SK-N-MC (cell line): Measurements from ENCODE around the gene GALNT14.

Experiments
- DNase-seq: peaks from one replicate; pipeline ENCODE4 v3.0.0-alpha.2; 2011; ENCODE audit warnings: low read depth, low spot score
- H3K27ac ChIP-seq: fragments of 200-600 bp; sonication (generic); 2 replicates; pipeline ENCODE4 v1.5.1; 2016; ENCODE audit warnings: mixed run types
- H3K36me3 ChIP-seq: fragments of 200-600 bp; sonication (generic); 2 replicates; pipeline ENCODE4 v1.6.1; 2017; ENCODE audit warnings: antibody characterized with exemption, low read length, mixed read lengths; ENCODE audit not compliant: insufficient read depth
- H3K4me3 ChIP-seq: fragments of 200-600 bp; sonication (generic); 2 replicates; pipeline ENCODE4 v1.5.1; 2016
- H3K9ac ChIP-seq: fragments of 200-600 bp; sonication (generic); 2 replicates; pipeline ENCODE4 v1.8.0; 2017; ENCODE audit warnings: mixed run types, mixed read lengths; ENCODE audit not compliant: insufficient read length
- H3K9me3 ChIP-seq: fragments of 200-600 bp; sonication (generic); 2 replicates; pipeline ENCODE4 v1.6.1; 2017; ENCODE audit warnings: low read depth, mild to moderate bottlenecking, antibody characterized with exemption, low read length, moderate library complexity, mixed read lengths
- EZH2 ChIP-seq: fragments of 200-600 bp; sonication (generic); IDR thresholded peaks from one replicate; pipeline ENCODE4 v1.6.1; 2017; ENCODE audit warnings: antibody characterized with exemption
- FOXP2 ChIP-seq: optimal IDR thresholded peaks from 2 replicates; pipeline ENCODE3; 2011; ENCODE audit warnings: mild to moderate bottlenecking, moderate library complexity; ENCODE audit not compliant: insufficient read depth; ENCODE audit errors: extremely low read length, control extremely low read depth
- POLR2AphosphoS5 ChIP-seq: IDR thresholded peaks from 2 replicates; pipeline ENCODE4 v1.6.1; 2012; ENCODE audit warnings: mild to moderate bottlenecking, low read depth, low read length, borderline replicate concordance

Gene GALNT14

DNA sequence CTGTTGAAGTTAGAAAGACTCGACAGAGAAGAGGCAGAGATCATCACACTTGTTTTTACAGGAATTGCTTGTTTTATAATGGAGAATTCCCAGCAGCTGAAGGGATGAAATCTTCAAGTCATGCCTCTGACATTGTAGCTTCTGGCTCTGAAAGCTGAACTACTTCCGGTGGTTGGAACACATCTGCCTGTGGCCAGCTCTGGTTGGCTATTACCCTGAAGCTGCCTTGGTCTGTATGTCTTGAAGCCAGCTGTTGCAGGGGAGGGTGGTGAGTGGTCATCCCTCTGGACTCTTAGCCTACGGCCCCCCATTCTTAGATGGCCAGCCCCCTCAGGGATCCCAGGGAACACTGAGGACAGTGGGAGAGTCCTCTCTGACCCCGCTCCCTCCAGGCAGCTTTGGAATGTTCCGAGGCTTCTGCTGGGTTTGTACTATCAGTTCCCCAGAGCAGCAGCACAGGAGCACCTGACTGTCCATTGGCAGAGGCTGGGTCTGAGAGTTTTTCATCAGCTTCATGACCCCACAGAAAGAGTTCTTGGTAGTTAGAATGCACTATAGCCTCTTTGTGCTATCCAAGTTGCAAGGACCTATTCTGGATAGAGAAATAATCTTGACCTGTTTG, 243.6 kb downstream of the GALNT14 start:
- TF ChIP-seq EZH2: no peak
- no peak for TF ChIP-seq POLR2AphosphoS5
- no peak for TF ChIP-seq FOXP2
- Histone ChIP-seq H3K4me3 (no peak overlapping the region), H3K9ac (no peak overlapping the region), H3K36me3 (no peaks in the 10 kb centered on the region), H3K27ac (no peak overlapping the region), H3K9me3 (no peaks in the 10 kb centered on the region)
- DNase-seq: no peak

GRCh38 chr2:30888852-30889409, 249.3 kb downstream of the GALNT14 start:
- DNase-seq: no peak
- Histone ChIP-seq H3K27ac (no peak overlapping the region), H3K36me3 (no peaks in the 10 kb centered on the region), H3K9ac (no peak overlapping the region), H3K4me3 (no peak overlapping the region), H3K9me3 (no peaks in the 10 kb centered on the region)
- TF ChIP-seq EZH2 (no peak), POLR2AphosphoS5 (no peak), FOXP2 (no peak)

DNA sequence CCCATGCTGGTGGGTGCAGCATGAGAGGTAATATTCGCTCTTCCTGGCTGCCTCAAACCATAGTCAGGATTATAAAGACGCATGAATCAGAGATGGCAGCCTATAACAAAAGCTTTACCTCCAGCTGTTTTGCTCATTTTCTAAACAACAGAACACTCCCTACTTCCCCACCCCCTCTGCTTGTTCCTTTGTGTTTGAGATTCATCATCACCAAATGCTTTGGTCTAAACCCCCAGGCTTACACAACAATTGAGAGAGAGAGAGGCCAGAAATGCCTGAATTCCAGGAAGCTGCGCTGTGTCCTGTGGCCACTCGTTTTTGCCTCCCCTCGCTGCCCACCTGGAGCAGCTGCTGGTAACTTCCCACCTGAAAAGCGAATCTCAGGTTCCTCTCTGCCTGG, 252.2 kb downstream of the GALNT14 start:
- TF ChIP-seq POLR2AphosphoS5 (no peak), EZH2 (no peak), FOXP2 (no peak)
- no peak overlapping the region for H3K4me3 ChIP-seq
- no peak overlapping the region for H3K27ac ChIP-seq

GRCh38 chr2:30883822-30884221, 254.4 kb downstream of the GALNT14 start:
- H3K9me3 ChIP-seq: no peaks in the 10 kb centered on the region
- DNase-seq: no peak
- no peak for TF ChIP-seq FOXP2
- no peak for TF ChIP-seq POLR2AphosphoS5
- no peak for TF ChIP-seq EZH2
- no peaks in the 10 kb centered on the region for H3K36me3 ChIP-seq
- no peak overlapping the region for H3K9ac ChIP-seq
- no peak overlapping the region for H3K27ac ChIP-seq
- no peak overlapping the region for H3K4me3 ChIP-seq

More for the DNA sequence above, 252.2 kb downstream of the GALNT14 start:
- H3K9ac ChIP-seq: no peak overlapping the region
- no peaks in the 10 kb centered on the region for H3K36me3 ChIP-seq
- no peaks in the 10 kb centered on the region for H3K9me3 ChIP-seq
- DNase-seq: no peak

- Histone ChIP-seq H3K36me3 (no peaks in the 10 kb centered on the region), H3K9me3 (no peaks in the 10 kb centered on the region), H3K4me3 (no peak overlapping the region), H3K27ac (no peak overlapping the region), H3K9ac (no peak overlapping the region)
- TF ChIP-seq EZH2 (no peak), POLR2AphosphoS5 (no peak), FOXP2 (no peak)
- DNase-seq: no peak
Observed at GRCh38 chr2:30883184-30883583, 255.1 kb downstream of the GALNT14 start.

DNA sequence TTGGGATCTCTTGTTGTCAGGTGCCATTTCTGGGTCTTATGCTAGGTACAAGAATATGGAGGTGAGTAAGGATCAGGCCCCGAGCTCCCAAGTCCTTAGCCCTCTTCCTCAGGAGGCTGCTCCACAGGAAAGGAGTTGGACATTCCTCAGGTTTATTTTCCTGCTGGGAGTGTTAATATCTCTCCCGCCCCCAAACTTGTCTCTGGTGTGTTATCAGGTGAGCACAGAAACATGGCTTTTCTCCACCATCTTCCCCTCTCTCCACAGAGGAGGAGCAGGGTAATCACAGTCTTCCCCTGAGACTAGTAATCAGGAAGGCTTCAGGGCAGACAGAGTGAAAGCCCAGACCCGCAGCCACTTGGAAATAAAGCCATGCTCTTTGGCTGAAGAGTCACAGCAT, 257.7 kb downstream of the GALNT14 start:
- Histone ChIP-seq H3K36me3 (no peaks in the 10 kb centered on the region), H3K9ac (no peak overlapping the region), H3K9me3 (no peaks in the 10 kb centered on the region), H3K4me3 (no peak overlapping the region), H3K27ac (no peak overlapping the region)
- TF ChIP-seq POLR2AphosphoS5 (no peak), FOXP2 (no peak)
- DNase-seq: no peak

DNA sequence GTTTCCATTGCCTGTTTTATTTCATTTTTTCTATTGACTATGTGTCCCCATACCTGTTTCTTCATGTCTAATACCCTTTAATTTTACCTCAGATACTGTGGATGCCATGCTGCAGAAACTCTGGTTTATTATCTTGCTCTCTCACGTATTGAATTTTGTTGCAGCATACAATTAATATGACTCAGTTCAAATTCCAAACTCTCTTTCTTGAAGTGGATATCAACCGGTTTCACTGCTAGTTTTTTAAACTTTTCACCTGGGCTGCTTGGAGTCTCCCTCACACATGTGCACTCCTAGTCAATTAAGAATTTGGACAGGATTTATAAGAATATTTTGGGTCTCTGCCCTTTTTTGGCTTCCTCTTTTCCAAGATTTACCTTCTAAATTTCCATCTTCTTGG, 260.4 kb downstream of the GALNT14 start:
- Histone ChIP-seq H3K9ac (no peak overlapping the region), H3K9me3 (no peaks in the 10 kb centered on the region), H3K36me3 (no peaks in the 10 kb centered on the region), H3K4me3 (no peak overlapping the region), H3K27ac (no peak overlapping the region)
- TF ChIP-seq FOXP2 (no peak), POLR2AphosphoS5 (no peak), EZH2 (no peak)
- no peak for DNase-seq

GRCh38 chr2:30872797-30873196, 265.4 kb downstream of the GALNT14 start:
- Histone ChIP-seq H3K27ac (no peak overlapping the region), H3K9ac (no peak overlapping the region), H3K4me3 (no peak overlapping the region), H3K36me3 (no peaks in the 10 kb centered on the region), H3K9me3 (no peaks in the 10 kb centered on the region)
- TF ChIP-seq POLR2AphosphoS5 (no peak), EZH2 (no peak), FOXP2 (no peak)
- no peak for DNase-seq

GRCh38 chr2:30871980-30872789, 266.1 kb downstream of the GALNT14 start:
- no peak overlapping the region for H3K4me3 ChIP-seq
- DNase-seq: no peak
- H3K27ac ChIP-seq: no peak overlapping the region
- no peak for TF ChIP-seq POLR2AphosphoS5
- TF ChIP-seq FOXP2: no peak
- no peak for TF ChIP-seq EZH2
- no peaks in the 10 kb centered on the region for H3K9me3 ChIP-seq
- H3K36me3 ChIP-seq: no peaks in the 10 kb centered on the region
- no peak overlapping the region for H3K9ac ChIP-seq
